GM21786 (cell line): ENCODE data around the gene P3H2.

Experiments used
- ATAC-seq: cut with Tn5 transposase; IDR thresholded peaks from one replicate; pipeline ENCODE4 v1.9.1; 2021; ENCODE audit not compliant: unreplicated experiment

Gene P3H2

GRCh38 chr3:189907803-189908202 is 212.9 kb downstream of the P3H2 start:
- no peak for ATAC-seq
